T1000 (cell line): ENCODE measurements around the gene DDRGK1.
"Not testable (repeated sequence)": the region's sequence is repeated elsewhere in the genome, so short reads cannot be mapped to it uniquely, and the experiment has no call there.

ENCODE experiments used
- DNase-seq: peaks from one replicate; lab custom pipeline; 2025; ENCODE audit warnings: mixed read lengths; lab: John Stamatoyannopoulos, UW

DDRGK1 gene

GRCh38 chr20:3164763-3165410 is 39.6 kb downstream of the DDRGK1 start:
- no peak for DNase-seq

- DNase-seq: no peak
Observed at GRCh38 chr20:3164043-3164762, 40.3 kb downstream of the DDRGK1 start.

- DNase-seq: no peak
Observed at GRCh38 chr20:3163099-3164042, 41.1 kb downstream of the DDRGK1 start.

GRCh38 chr20:3162080-3162611 is 42.3 kb downstream of the DDRGK1 start:
- no peak for DNase-seq

GRCh38 chr20:3161316-3162079 is 43.0 kb downstream of the DDRGK1 start:
- no peak for DNase-seq

GRCh38 chr20:3160418-3160817 is 44.1 kb downstream of the DDRGK1 start:
- DNase-seq: no peak

- DNase-seq: no peak
Observed at GRCh38 chr20:3158968-3159431, 45.5 kb downstream of the DDRGK1 start.

- DNase-seq: no peak
Observed at GRCh38 chr20:3157817-3158216, 46.7 kb downstream of the DDRGK1 start.

GRCh38 chr20:3156811-3157619 is 47.5 kb downstream of the DDRGK1 start:
- no peak for DNase-seq

- not testable (repeated sequence) for DNase-seq
Observed at GRCh38 chr20:3152057-3152644, 52.3 kb downstream of the DDRGK1 start.

GRCh38 chr20:3150908-3151307 is 53.6 kb downstream of the DDRGK1 start:
- no peak for DNase-seq

- DNase-seq: no peak
Observed at GRCh38 chr20:3146732-3147341, 57.6 kb downstream of the DDRGK1 start.

- no peak for DNase-seq
Observed at GRCh38 chr20:3141757-3142156, 62.7 kb downstream of the DDRGK1 start.
